K562 (cell line): Measurements from ENCODE around the gene DPEP2NB. TPM values are rescaled to one million over a fixed set of nuclear protein-coding genes. Genes with fewer than 3 reads are reported as not detected.

Experiments used
- ATAC-seq: fragments of 200-7000 bp; cut with Tn5 transposase; 3 replicates; pipeline ENCODE4 v1.9.1; 2020; ENCODE audit warnings: moderate library complexity
- BruUV-seq: library from RNA; stranded (reverse); fragments of 400-500 nt; replicated peaks from 2 replicates; lab custom pipeline; 2021; lab: Mats Ljungman, UMichigan
- CTCF ChIA-PET: fragments of 300-600 bp; formaldehyde crosslinking; extraction: SDS; loops from one replicate; lab custom pipeline; 2021; ENCODE audit warnings: low intra/inter-chr PET ratio; lab: Yijun Ruan, JAX
- POLR2A ChIA-PET: fragments of 300-600, 350-650 bp; sonication (Branson Sonifier 250); formaldehyde crosslinking; extraction: SDS; loops from one replicate; lab custom pipeline; 2021; ENCODE audit warnings: antibody characterized with exemption, inconsistent platforms; lab: Yijun Ruan, JAX
- DNase-seq, 4 experiments: peaks; one replicate each; pipeline versions ENCODE4 v3.0.0 to v3.0.0-alpha.2; 2011 to 2018; ENCODE audit warnings: low spot score in 3 of 4, mixed read lengths in 3 of 4; ENCODE audit errors: extremely low read depth in 1 of 4
- FAIRE-seq: peaks from 2 replicates; lab custom pipeline; 2011; peaks lifted over from hg19 to GRCh38; lab: Jason Lieb, UNC
- H2AFZ ChIP-seq: 2 replicates; pipeline ENCODE4 v1.6.0; 2011; ENCODE audit warnings: low read depth, low read length, control low read depth, inconsistent platforms
- H3K27ac ChIP-seq: fragments of 200-600 bp; 3 replicates; pipeline ENCODE4 v1.8.0; 2011; ENCODE audit warnings: low read depth, mild to moderate bottlenecking, control low read depth, inconsistent platforms, low read length, moderate library complexity, mixed read lengths; ENCODE audit errors: extremely low read depth
- H3K27me3 ChIP-seq, 2 experiments: fragments of 300-600 bp in 1 of 2; 2 replicates in 1 of 2; 3 replicates in 1 of 2; pipeline versions ENCODE4 v1.6.0 to v1.8.0; 2011; ENCODE audit warnings: inconsistent platforms in 2 of 2, low read length in 2 of 2, mild to moderate bottlenecking in 1 of 2, mixed read lengths in 1 of 2, moderate library complexity in 1 of 2; ENCODE audit not compliant: control insufficient read depth in 2 of 2, insufficient read depth in 2 of 2
- H3K36me3 ChIP-seq: fragments of 300-600 bp; 3 replicates; pipeline ENCODE4 v1.8.0; 2011; ENCODE audit warnings: mild to moderate bottlenecking, low read length, inconsistent platforms; ENCODE audit not compliant: control insufficient read depth, insufficient read depth
- H3K4me1 ChIP-seq, 2 experiments: fragments of 200-600 bp in 1 of 2; replicated peaks in 1 of 2; 2 replicates in 1 of 2; 3 replicates in 1 of 2; pipeline versions ENCODE4 v1.5.1 to v1.8.0; 2011; ENCODE audit warnings: inconsistent platforms in 2 of 2, low read length in 2 of 2, mild to moderate bottlenecking in 1 of 2, mixed read lengths in 1 of 2, moderate library complexity in 1 of 2; ENCODE audit not compliant: control insufficient read depth in 2 of 2, insufficient read depth in 2 of 2
- H3K4me2 ChIP-seq: 2 replicates; pipeline ENCODE4 v1.6.1; 2011; ENCODE audit warnings: low read length, control low read depth, inconsistent platforms, mixed read lengths; ENCODE audit not compliant: insufficient read depth
- H3K4me3 ChIP-seq: fragments of 200-600 bp; sonication (generic), shearing (Covaris generic); 2 replicates; pipeline ENCODE4 v1.5.1; 2016; ENCODE audit warnings: control low read depth, inconsistent platforms
- H3K79me2 ChIP-seq: fragments of 200-600 bp; 3 replicates; pipeline ENCODE4 v1.8.0; 2011; ENCODE audit warnings: low read length, inconsistent platforms; ENCODE audit not compliant: control insufficient read depth, insufficient read depth
- H3K9ac ChIP-seq, 2 experiments: 2 replicates each; pipeline versions ENCODE4 v1.6.0 to v1.6.1; 2011; ENCODE audit warnings: low read depth in 2 of 2, low read length in 2 of 2, control low read depth in 1 of 2, inconsistent platforms in 1 of 2, mild to moderate bottlenecking in 1 of 2, mixed read lengths in 1 of 2; ENCODE audit not compliant: insufficient read depth in 1 of 2
- H3K9me1 ChIP-seq: one replicate; pipeline ENCODE4 v1.6.0; 2011; ENCODE audit warnings: inconsistent platforms, mild to moderate bottlenecking, low read length, moderate library complexity; ENCODE audit not compliant: control insufficient read depth, insufficient read depth
- H3K9me3 ChIP-seq: replicated peaks from 2 replicates; pipeline ENCODE4 v1.5.1; 2011; ENCODE audit warnings: low read depth, low read length, inconsistent platforms; ENCODE audit not compliant: control insufficient read depth, insufficient read depth
- H4K20me1 ChIP-seq: replicated peaks from 2 replicates; pipeline ENCODE4 v1.6.1; 2011; ENCODE audit warnings: low read length, inconsistent platforms, mixed read lengths; ENCODE audit not compliant: control insufficient read depth, insufficient read depth
- GTF2F1 ChIP-seq: IDR thresholded peaks from 2 replicates; pipeline ENCODE4 v1.6.1; 2011; ENCODE audit warnings: low read depth, low read length, improper control_type of control experiment
- IRF1 ChIP-seq: sonication (generic); formaldehyde crosslinking; IDR thresholded peaks from 2 replicates; pipeline ENCODE4 v1.8.0; 2022; ENCODE audit warnings: missing genetic modification reagents, mild to moderate bottlenecking, borderline replicate concordance
- MXI1 ChIP-seq: IDR thresholded peaks from 2 replicates; pipeline ENCODE4 v1.6.1; 2011; ENCODE audit warnings: low read depth, mild to moderate bottlenecking, improper control_type of control experiment, low read length
- RHOXF2B ChIP-seq: fragments of 250-450 bp; sonication (Bioruptor Pico); conservative IDR thresholded peaks from 2 replicates; pipeline ENCODE4 v1.5.1; 2021
- ZBTB33 ChIP-seq: sonication (generic); formaldehyde crosslinking; IDR thresholded peaks from 2 replicates; pipeline ENCODE4 v1.8.1; 2023; ENCODE audit warnings: mild to moderate bottlenecking, missing genetic modification reagents
- ZNF609 ChIP-seq: sonication (generic); formaldehyde crosslinking; IDR thresholded peaks from 2 replicates; pipeline ENCODE4 v1.8.1; 2023; ENCODE audit warnings: missing genetic modification reagents, mild to moderate bottlenecking, borderline replicate concordance
- ZNF785 ChIP-seq: fragments of 250-450 bp; sonication (Bioruptor Pico); IDR thresholded peaks from 2 replicates; pipeline ENCODE4 v1.4.0; 2020; ENCODE audit warnings: mild to moderate bottlenecking
- WGBS: fragments of 100-300 bp; shearing (Covaris generic); methylation state at CpG from one replicate; pipeline ENCODE4 v1.1.6; 2016; ENCODE audit warnings: low coverage, mixed read lengths; ENCODE audit not compliant: insufficient coverage; ENCODE audit errors: missing lambda C conversion rate; 5-methylcytosine and 5-hydroxymethylcytosine counted together
- in situ Hi-C: fragments of 300-500 bp; cut with MboI; formaldehyde crosslinking; loops from 4 replicates; pipeline ENCODE4 v1.15.0; 2018; ENCODE audit warnings: inconsistent platforms, mixed read lengths
- intact Hi-C: fragments of 100-400 bp; cut with micrococcal nuclease; formaldehyde crosslinking; loops from 2 replicates; pipeline ENCODE4 v1.14.2; 2022
- polyA plus RNA-seq, 8 experiments: library from polyadenylated mRNA; depleted of rRNA in 4 of 8; stranded (reverse) in 5 of 8; unstranded in 3 of 8; fragments of >200 nt; fragmentation: Nextera tagmentation in 2 of 8; fragmentation: Illumina TruSeq in 1 of 8; extraction: Ambion mirVana in 2 of 8; extraction: Trizol in 1 of 8; gene quantifications; 2 replicates each; pipeline versions ENCODE4 v1.2.1 to v1.2.3, GENCODE V29; 2011 to 2014; ENCODE audit warnings: inconsistent platforms in 1 of 8, missing spikeins in 1 of 8
- total RNA-seq, 7 experiments: library from RNA; depleted of rRNA in 6 of 7; stranded (reverse); fragments of >200 nt in 6 of 7; fragmentation: Illumina TruSeq in 2 of 7; extraction: Trizol in 2 of 7; gene quantifications; 2 replicates each; pipeline versions ENCODE4 v1.2.1 to v1.2.3, GENCODE V29; 2011 to 2021; ENCODE audit warnings: low replicate concordance in 1 of 7
- TF ChIP-seq, protein P1 (sequence below), 2 experiments: fragments of 150-350 bp in 1 of 2; IDR thresholded peaks; 2 replicates each; pipeline ENCODE4 v1.6.1; 2012 to 2016; ENCODE audit warnings: low read depth in 2 of 2, low read length in 2 of 2, mild to moderate bottlenecking in 1 of 2, moderate library complexity in 1 of 2

Gene DPEP2NB
- total and polyA plus RNA-seq, 9 of the 15 experiments (the other 6 are each of a cell fraction or from before 2014, with no cell fraction given) = not detected

DNA sequence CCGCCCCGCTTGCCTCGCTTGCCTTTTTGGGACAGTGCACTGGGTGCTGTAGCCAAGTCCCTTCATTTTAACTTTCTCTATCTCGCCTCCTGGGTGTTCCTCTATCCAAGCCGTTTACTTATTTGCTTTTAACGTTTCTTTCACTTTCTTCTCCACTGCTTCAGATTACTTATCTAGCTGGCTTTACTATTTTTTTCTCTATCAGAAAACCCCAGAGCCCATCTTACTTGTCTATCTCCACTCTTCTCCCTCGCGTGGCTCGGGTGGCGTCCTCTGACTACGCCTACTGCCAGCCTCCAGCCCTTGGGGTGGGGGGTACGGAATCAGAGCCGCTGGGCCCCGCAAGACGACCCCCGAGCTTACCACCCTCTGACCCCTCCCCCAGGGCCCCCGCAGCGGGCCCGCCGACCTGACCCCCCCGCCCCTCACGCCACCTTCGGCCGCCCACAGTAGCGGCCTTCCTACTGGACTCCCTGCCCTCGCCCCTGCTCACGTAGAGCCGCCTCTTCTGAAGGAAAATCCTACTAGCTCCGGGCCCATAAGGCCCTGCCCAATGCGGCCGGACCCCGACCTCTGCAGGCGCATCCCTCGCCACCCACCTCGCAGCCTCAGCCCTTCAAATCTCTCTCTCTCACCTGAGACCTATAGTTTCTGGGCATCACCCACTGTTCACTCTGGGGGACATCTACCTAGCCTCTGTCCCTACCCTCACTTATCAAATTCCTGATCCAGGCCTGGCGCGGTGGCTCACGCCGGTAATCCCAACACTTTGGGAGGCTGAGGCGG lies 46.3 kb downstream of the DPEP2NB start:
- Histone ChIP-seq H3K4me3 (peak overlapping the region; percentile 84), H3K9me3 (no peaks in the 10 kb centered on the region), H3K4me2 (peak overlapping the region; percentile 98), H3K9me1 (peaks cover 8% of the 10 kb centered on the region), H3K36me3 (peaks cover 14% of the 10 kb centered on the region; the same call in 2 of the 3 replicates), H3K27ac (peak overlapping the region; percentile 94), H3K4me1 (peaks cover 21 to 38% of the 10 kb centered on the region in 2 experiments; a peak in 4 of 5 replicates), H3K27me3 (no peaks in the 10 kb centered on the region), H3K9ac (peak overlapping the region; percentile 95 to 97), H4K20me1 (peaks cover 13% of the 10 kb centered on the region), H3K79me2 (peaks cover 28% of the 10 kb centered on the region), H2AFZ (peak overlapping the region; percentile 97)
- in situ Hi-C loops = no loop called here
- peak; percentile 74 for FAIRE-seq
- peak; percentile 18 for ATAC-seq
- intact Hi-C loops = no loop called here
- POLR2A ChIA-PET = interaction anchor here (0.5 to 1.0 kb wide), 3 partner anchors 12 to 264 kb away, joined by 3 to 4 read pairs (median 4); partner anchors contain the start of gene PSMB10
- WGBS = 29% methylated on average over 34 of the region's 40 CpGs
- CTCF ChIA-PET = no interaction called here
- peak; percentile 56 to 76 (median 70) for DNase-seq
- no TSS peak for BruUV-seq
- TF ChIP-seq, protein P1, sequence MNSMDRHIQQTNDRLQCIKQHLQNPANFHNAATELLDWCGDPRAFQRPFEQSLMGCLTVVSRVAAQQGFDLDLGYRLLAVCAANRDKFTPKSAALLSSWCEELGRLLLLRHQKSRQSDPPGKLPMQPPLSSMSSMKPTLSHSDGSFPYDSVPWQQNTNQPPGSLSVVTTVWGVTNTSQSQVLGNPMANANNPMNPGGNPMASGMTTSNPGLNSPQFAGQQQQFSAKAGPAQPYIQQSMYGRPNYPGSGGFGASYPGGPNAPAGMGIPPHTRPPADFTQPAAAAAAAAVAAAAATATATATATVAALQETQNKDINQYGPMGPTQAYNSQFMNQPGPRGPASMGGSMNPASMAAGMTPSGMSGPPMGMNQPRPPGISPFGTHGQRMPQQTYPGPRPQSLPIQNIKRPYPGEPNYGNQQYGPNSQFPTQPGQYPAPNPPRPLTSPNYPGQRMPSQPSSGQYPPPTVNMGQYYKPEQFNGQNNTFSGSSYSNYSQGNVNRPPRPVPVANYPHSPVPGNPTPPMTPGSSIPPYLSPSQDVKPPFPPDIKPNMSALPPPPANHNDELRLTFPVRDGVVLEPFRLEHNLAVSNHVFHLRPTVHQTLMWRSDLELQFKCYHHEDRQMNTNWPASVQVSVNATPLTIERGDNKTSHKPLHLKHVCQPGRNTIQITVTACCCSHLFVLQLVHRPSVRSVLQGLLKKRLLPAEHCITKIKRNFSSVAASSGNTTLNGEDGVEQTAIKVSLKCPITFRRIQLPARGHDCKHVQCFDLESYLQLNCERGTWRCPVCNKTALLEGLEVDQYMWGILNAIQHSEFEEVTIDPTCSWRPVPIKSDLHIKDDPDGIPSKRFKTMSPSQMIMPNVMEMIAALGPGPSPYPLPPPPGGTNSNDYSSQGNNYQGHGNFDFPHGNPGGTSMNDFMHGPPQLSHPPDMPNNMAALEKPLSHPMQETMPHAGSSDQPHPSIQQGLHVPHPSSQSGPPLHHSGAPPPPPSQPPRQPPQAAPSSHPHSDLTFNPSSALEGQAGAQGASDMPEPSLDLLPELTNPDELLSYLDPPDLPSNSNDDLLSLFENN (IDR thresholded peaks at IDR 0.05; ENCODE audit: low read depth in 2 of 2, low read length in 2 of 2) = no peak
- TF ChIP-seq RHOXF2B (CRISPR knock-in tag) = no peak
- no peak for TF ChIP-seq ZNF785 (CRISPR knock-in tag)
- no peak; the same call in 1 of the 2 replicates for TF ChIP-seq ZBTB33 (CRISPR knock-in tag)
- TF ChIP-seq GTF2F1 = no peak
- TF ChIP-seq ZNF609 = no peak
- no peak for TF ChIP-seq MXI1
- TF ChIP-seq IRF1 = no peak
